Cardiac muscle cell (in vitro differentiated cells and primary cell): Measurements from ENCODE around the gene KNCN. TPM values are rescaled to one million over a fixed set of nuclear protein-coding genes. Genes with fewer than 3 reads are reported as not detected.

ENCODE experiments used
- DNase-seq, 2 donors: peaks; one replicate each; pipeline versions ENCODE4 v3.0.0 to v3.0.0-alpha.2; 2010 to 2017; ENCODE audit warnings: low read depth in 1 of 2, low spot score in 1 of 2
- H3K27ac ChIP-seq: fragments of 200-600 bp; sonication (generic); 2 replicates; pipeline ENCODE4 v1.5.1; 2016
- H3K27me3 ChIP-seq: fragments of 200-600 bp; sonication (generic); 2 replicates; pipeline ENCODE4 v1.6.0; 2016; ENCODE audit warnings: control low read depth
- H3K36me3 ChIP-seq: fragments of 200-600 bp; sonication (generic); 2 replicates; pipeline ENCODE4 v1.5.1; 2016; ENCODE audit warnings: control low read depth
- H3K4me1 ChIP-seq: fragments of 200-600 bp; sonication (generic); 2 replicates; pipeline ENCODE4 v1.8.1; 2017; ENCODE audit warnings: low read depth, mild to moderate bottlenecking, mixed run types
- H3K4me3 ChIP-seq: fragments of 200-600 bp; sonication (generic); 2 replicates; pipeline ENCODE4 v1.5.1; 2016; ENCODE audit warnings: mild to moderate bottlenecking
- H3K9me3 ChIP-seq: fragments of 200-600 bp; sonication (generic); 2 replicates; pipeline ENCODE4 v1.5.1; 2017; ENCODE audit warnings: low read depth, mild to moderate bottlenecking, control low read depth
- CTCF ChIP-seq: IDR thresholded peaks from 2 replicates; pipeline ENCODE4 v1.5.1; 2012; ENCODE audit warnings: low read depth, mild to moderate bottlenecking, low read length
- polyA plus RNA-seq: library from polyadenylated mRNA; unstranded; fragments of >200 nt; fragmentation: Nextera tagmentation; extraction: Ambion mirVana; gene quantifications from 2 replicates; pipeline ENCODE4 v1.2.1, GENCODE V29; 2016
- total RNA-seq: library from RNA; depleted of rRNA; stranded (reverse); fragments of >200 nt; gene quantifications from 2 replicates; pipeline ENCODE4 v1.2.3, GENCODE V29; 2016

KNCN gene
- total and polyA plus RNA-seq, 2 experiments from 2014 or later, result not detected

GRCh38 chr1:46594063-46594462 is 42.6 kb upstream of the KNCN start:
- TF ChIP-seq CTCF, result no peak
- no peak for DNase-seq
- no peaks in the 10 kb centered on the region for H3K4me1 ChIP-seq
- no peaks in the 10 kb centered on the region for H3K9me3 ChIP-seq
- H3K4me3 ChIP-seq, result no peak overlapping the region
- peaks cover 2% of the 10 kb centered on the region for H3K36me3 ChIP-seq
- H3K27ac ChIP-seq, result no peak overlapping the region
- no peaks in the 10 kb centered on the region for H3K27me3 ChIP-seq

DNA sequence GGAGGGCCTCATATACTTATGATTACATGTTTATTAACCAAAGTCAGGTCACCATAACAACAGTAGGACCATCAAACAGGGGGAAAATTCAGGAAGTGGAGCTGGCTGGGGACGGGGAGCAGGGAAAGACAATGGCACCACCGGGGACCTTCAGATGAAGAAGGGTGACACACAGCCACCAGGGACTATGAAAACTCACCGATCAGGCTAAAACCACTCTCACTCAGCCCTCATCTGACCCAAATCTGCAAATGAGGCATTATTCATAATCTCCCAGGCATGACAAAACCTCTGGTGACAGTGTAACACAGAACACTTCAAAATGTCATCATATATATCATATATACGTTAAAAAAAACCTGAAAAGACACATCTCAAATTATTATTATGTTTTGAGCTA is 41.4 kb upstream of the KNCN start:
- H3K36me3 ChIP-seq, result peaks cover 2% of the 10 kb centered on the region
- no peak for TF ChIP-seq CTCF
- DNase-seq, result no peak
- H3K27me3 ChIP-seq, result no peaks in the 10 kb centered on the region
- H3K4me3 ChIP-seq, result no peak overlapping the region
- H3K4me1 ChIP-seq, result no peaks in the 10 kb centered on the region
- no peak overlapping the region for H3K27ac ChIP-seq
- H3K9me3 ChIP-seq, result no peaks in the 10 kb centered on the region

- H3K27ac ChIP-seq, result no peak overlapping the region
- no peak for TF ChIP-seq CTCF
- H3K27me3 ChIP-seq, result no peaks in the 10 kb centered on the region
- DNase-seq, result no peak
- no peaks in the 10 kb centered on the region for H3K4me1 ChIP-seq
- H3K4me3 ChIP-seq, result no peak overlapping the region
- peaks cover 2% of the 10 kb centered on the region for H3K36me3 ChIP-seq
- H3K9me3 ChIP-seq, result no peaks in the 10 kb centered on the region
Observed at GRCh38 chr1:46589529-46589928, 38.1 kb upstream of the KNCN start.

DNA sequence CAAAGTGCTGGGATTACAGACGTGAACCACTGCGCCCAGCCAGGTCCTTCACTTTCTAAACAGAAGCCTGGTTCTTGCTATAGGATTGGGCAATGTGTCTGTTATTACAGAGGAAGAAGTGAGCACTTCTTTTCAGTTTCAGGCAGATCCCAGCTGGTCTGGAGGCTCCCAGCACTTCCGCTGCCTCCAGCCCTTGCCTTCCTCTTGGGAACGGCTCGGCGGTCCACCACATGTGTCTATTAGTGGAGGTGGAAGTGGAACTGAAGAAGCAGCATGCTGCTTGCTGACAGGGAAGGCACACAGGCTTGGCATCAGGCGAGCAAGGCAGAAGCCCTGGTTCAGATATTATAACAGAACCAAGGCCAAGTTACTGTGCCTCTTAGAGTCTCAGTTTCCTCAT is 35.6 kb upstream of the KNCN start:
- Histone ChIP-seq H3K27ac (no peak overlapping the region), H3K36me3 (no peaks in the 10 kb centered on the region), H3K4me1 (no peaks in the 10 kb centered on the region), H3K4me3 (no peak overlapping the region), H3K9me3 (no peaks in the 10 kb centered on the region), H3K27me3 (no peaks in the 10 kb centered on the region)
- no peak for DNase-seq
- TF ChIP-seq CTCF, result no peak

DNA sequence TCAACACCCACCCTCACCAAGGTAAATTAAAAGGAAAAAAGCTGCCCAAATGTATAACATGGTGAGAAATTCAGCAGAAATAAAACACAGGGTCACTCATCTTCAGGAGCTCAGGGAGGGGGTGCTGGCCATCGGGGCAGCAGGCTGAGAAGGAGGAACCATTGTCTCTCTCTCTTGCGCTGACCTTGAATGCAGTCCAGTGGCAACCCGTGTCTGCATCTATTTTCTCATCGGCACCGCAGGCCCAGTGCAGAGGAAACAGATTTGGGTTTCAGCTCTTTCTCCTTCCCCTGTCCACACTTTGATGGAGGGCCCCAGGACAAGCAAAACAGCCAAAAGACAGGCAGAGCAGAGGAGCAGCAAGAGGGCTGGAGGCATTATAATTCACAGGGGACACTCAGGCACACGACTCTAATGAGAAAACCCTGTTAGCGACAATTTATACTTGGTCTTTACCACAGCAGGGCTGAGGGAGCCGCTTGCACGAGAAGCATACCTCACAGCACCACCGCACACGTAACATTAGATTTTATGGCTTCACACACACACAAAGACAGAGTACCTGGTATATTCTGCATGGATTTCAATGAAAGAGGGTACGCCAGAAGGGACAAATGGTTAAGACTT is 34.0 kb upstream of the KNCN start:
- H3K4me1 ChIP-seq, result no peaks in the 10 kb centered on the region
- no peak for DNase-seq
- H3K36me3 ChIP-seq, result no peaks in the 10 kb centered on the region
- H3K4me3 ChIP-seq, result no peak overlapping the region
- no peaks in the 10 kb centered on the region for H3K9me3 ChIP-seq
- no peaks in the 10 kb centered on the region for H3K27me3 ChIP-seq
- H3K27ac ChIP-seq, result no peak overlapping the region
- TF ChIP-seq CTCF, result no peak
